B cell (primary cell): ENCODE measurements around the gene RDH14. TPM values are rescaled to one million over a fixed set of nuclear protein-coding genes. Genes with fewer than 3 reads are reported as not detected.

Source experiments
- ATAC-seq: fragments of 200-7000 bp; cut with Tn5 transposase; one replicate; pipeline ENCODE4 v1.10.0; 2021; ENCODE audit warnings: low read depth, mild to moderate bottlenecking, moderate number of reproducible peaks, moderate library complexity
- CTCF ChIA-PET: fragments of 350-600 bp; sonication (Branson Sonifier 250); formaldehyde crosslinking; loops from one replicate; lab custom pipeline; 2021; ENCODE audit warnings: antibody characterized with exemption, inconsistent platforms; lab: Charles Lee
- POLR2A ChIA-PET: fragments of 350-600 bp; sonication (Branson Sonifier 250); formaldehyde crosslinking; loops from one replicate; lab custom pipeline; 2021; ENCODE audit warnings: antibody characterized with exemption; lab: Charles Lee
- DNase-seq: peaks from one replicate; pipeline ENCODE4 v3.0.0; 2013
- H2AFZ ChIP-seq: 2 replicates; pipeline ENCODE4 v1.6.1; 2012; ENCODE audit warnings: mild to moderate bottlenecking, low read depth, low read length; ENCODE audit not compliant: insufficient read depth, poor library complexity, severe bottlenecking
- H3K27ac ChIP-seq, 2 donors: 1 replicate in 1 of 2; 2 replicates in 1 of 2; pipeline ENCODE4 v1.5.1; 2012 to 2013; ENCODE audit warnings: low read length in 2 of 2, mild to moderate bottlenecking in 2 of 2, moderate library complexity in 1 of 2
- H3K27me3 ChIP-seq, 4 experiments: fragments of 200-600 bp in 1 of 4; sonication (generic) in 1 of 4; replicated peaks in 1 of 4; 1 replicate in 2 of 4; 2 replicates in 2 of 4; pipeline versions ENCODE4 v1.6.1 to v1.7.0; 2013 to 2016; ENCODE audit warnings: low read length in 3 of 4, mild to moderate bottlenecking in 2 of 4, mixed read lengths in 1 of 4, moderate library complexity in 1 of 4; ENCODE audit not compliant: insufficient read depth in 4 of 4, control insufficient read depth in 3 of 4; ENCODE audit errors: control extremely low read depth in 1 of 4
- H3K36me3 ChIP-seq, 2 experiments: replicated peaks in 1 of 2; 1 replicate in 1 of 2; 2 replicates in 1 of 2; pipeline versions ENCODE4 v1.6.1 to v1.7.1; 2013; ENCODE audit warnings: low read length in 1 of 2; ENCODE audit not compliant: insufficient read depth in 2 of 2, control insufficient read depth in 1 of 2; ENCODE audit errors: control extremely low read depth in 1 of 2, extremely low read depth in 1 of 2
- H3K4me1 ChIP-seq, 2 donors: fragments of 200-600 bp in 1 of 2; sonication (generic) in 1 of 2; 1 replicate in 1 of 2; 2 replicates in 1 of 2; pipeline versions ENCODE4 v1.5.1 to v1.6.1; 2013 to 2017; ENCODE audit warnings: low read length in 2 of 2; ENCODE audit not compliant: control insufficient read depth in 2 of 2, insufficient read depth in 2 of 2
- H3K4me2 ChIP-seq: replicated peaks from 2 replicates; pipeline ENCODE3; 2012; ENCODE audit warnings: mild to moderate bottlenecking, low read depth, low read length; ENCODE audit not compliant: poor library complexity, severe bottlenecking
- H3K4me3 ChIP-seq, 5 experiments: fragments of 200-600 bp in 1 of 5; sonication (generic) in 1 of 5; 1 replicate in 3 of 5; 2 replicates in 2 of 5; pipeline versions ENCODE4 v1.5.1 to v1.7.0; 2011 to 2016; ENCODE audit warnings: low read length in 4 of 5, mild to moderate bottlenecking in 4 of 5, low read depth in 2 of 5, control low read depth in 1 of 5, moderate library complexity in 1 of 5; ENCODE audit not compliant: insufficient read depth in 1 of 5; ENCODE audit errors: control extremely low read depth in 1 of 5, extremely low read depth in 1 of 5
- H3K79me2 ChIP-seq: fragments of 200-600 bp; sonication (generic); one replicate; pipeline ENCODE4 v1.6.0; 2016; ENCODE audit warnings: low read length; ENCODE audit not compliant: control insufficient read depth, insufficient read depth
- H3K9ac ChIP-seq: fragments of 200-600 bp; sonication (generic); 2 replicates; pipeline ENCODE4 v1.6.1; 2017; ENCODE audit warnings: mild to moderate bottlenecking, low read length, moderate library complexity
- H3K9me3 ChIP-seq, 3 donors: one replicate each; pipeline versions ENCODE4 v1.6.1 to v1.7.1; 2013; ENCODE audit warnings: low read length in 2 of 3; ENCODE audit not compliant: control insufficient read depth in 2 of 3, insufficient read depth in 1 of 3; ENCODE audit errors: control extremely low read depth in 1 of 3
- H4K20me1 ChIP-seq: 2 replicates; pipeline ENCODE4 v1.6.0; 2012; ENCODE audit warnings: mild to moderate bottlenecking, low read length; ENCODE audit not compliant: insufficient read depth, control insufficient read depth, poor library complexity, severe bottlenecking
- H3K27ac Mint-ChIP-seq: one replicate; pipeline ENCODE4 v1.8.0; 2021; ENCODE audit warnings: mixed read lengths
- H3K27me3 Mint-ChIP-seq: one replicate; pipeline ENCODE4 v1.8.0; 2021; ENCODE audit warnings: mixed read lengths
- H3K4me1 Mint-ChIP-seq: one replicate; pipeline ENCODE4 v1.8.0; 2021; ENCODE audit warnings: mixed read lengths
- H3K4me3 Mint-ChIP-seq: one replicate; pipeline ENCODE4 v1.8.0; 2021; ENCODE audit warnings: mixed read lengths
- H3K9me3 Mint-ChIP-seq: one replicate; pipeline ENCODE4 v1.8.0; 2022; ENCODE audit warnings: mixed read lengths; ENCODE audit not compliant: insufficient read depth
- CTCF ChIP-seq: fragments of 200-600 bp; IDR thresholded peaks from one replicate; pipeline ENCODE4 v1.8.0; 2022; ENCODE audit warnings: antibody characterized with exemption, mild to moderate bottlenecking
- EZH2 ChIP-seq: IDR thresholded peaks from 2 replicates; pipeline ENCODE4 v1.6.1; 2012; ENCODE audit warnings: borderline replicate concordance, low read depth, mild to moderate bottlenecking, moderate library complexity, low read length; ENCODE audit not compliant: insufficient read depth, poor library complexity, severe bottlenecking
- WGBS: methylation state at CpG from one replicate; pipeline ENCODE4 v1.1.5; 2013; ENCODE audit warnings: missing lambda C conversion rate; ENCODE audit not compliant: insufficient coverage; 5-methylcytosine and 5-hydroxymethylcytosine counted together
- intact Hi-C: fragments of 100-400 bp; cut with micrococcal nuclease; formaldehyde crosslinking; loops from one replicate; pipeline ENCODE4 v1.10.0; 2022
- polyA plus RNA-seq: library from polyadenylated mRNA; depleted of rRNA; stranded (reverse); fragments of >200 nt; gene quantifications from 2 replicates; pipeline ENCODE4 v1.2.3, GENCODE V29; 2012
- total RNA-seq, 2 donors: library from RNA; stranded (reverse); fragments of 120-200 nt in 1 of 2; gene quantifications; 1 replicate in 1 of 2; 2 replicates in 1 of 2; pipeline versions ENCODE4 v1.2.3 to v1.2.4, GENCODE V29; 2013 to 2022

The RDH14 gene
- total and polyA plus RNA-seq, 2 donors (not counting 1 experiment from before 2014, with no cell fraction given), result 9.6 to 18.5 TPM

GRCh38 chr2:18560797-18561085 lies 288 bp upstream of the RDH14 start:
- ATAC-seq, result no peak
- H3K27ac Mint-ChIP-seq, result peak overlapping the region; percentile 94
- Histone ChIP-seq H3K27me3 (no peaks in the 10 kb centered on the region), H3K4me2 (peak overlapping the region; percentile 79), H3K79me2 (peaks cover 20% of the 10 kb centered on the region), H3K9ac (peak overlapping the region; percentile 84), H3K36me3 (peaks cover 0 to 4% of the 10 kb centered on the region in 2 experiments), H3K4me3 (peak overlapping the region; percentile 34 to 79 (median 69)), H2AFZ (peak overlapping the region; percentile 89), H3K9me3 (peaks cover 0 to 5% (median 4%) of the 10 kb centered on the region in 3 donors), H3K27ac (peak overlapping the region; percentile 19 to 93), H4K20me1 (peaks cover 14% of the 10 kb centered on the region), H3K4me1 (peaks cover 12 to 13% of the 10 kb centered on the region in 2 donors)
- 0% methylated on average over 3 of the region's 3 CpGs for WGBS
- ChIA-PET POLR2A (interaction anchor here (0.6 to 1.8 kb wide), 2 partner anchors 669 to 787 kb away, joined by 7 to 10 read pairs; no protein-coding TSS in a partner anchor), CTCF (interaction anchor here (1.0 to 3.2 kb wide), 2 partner anchors 40 to 787 kb away, joined by 3 to 16 read pairs; no protein-coding TSS in a partner anchor)
- no peaks in the 10 kb centered on the region for H3K9me3 Mint-ChIP-seq
- H3K4me1 Mint-ChIP-seq, result peaks cover 39% of the 10 kb centered on the region
- peak overlapping the region; percentile 93 for H3K4me3 Mint-ChIP-seq
- no peaks in the 10 kb centered on the region for H3K27me3 Mint-ChIP-seq
- TF ChIP-seq EZH2 (no peak), CTCF (no peak)
- no peak for DNase-seq
- intact Hi-C loops, result loop anchor here (1.0 to 5.0 kb wide), 6 partner anchors 788 to 1887 kb away; partner anchors contain the start of genes RHOB, TTC32 and WDR35

- CTCF ChIA-PET, result interaction anchor here (0.7 to 3.2 kb wide), 3 partner anchors 13 to 171 kb away, joined by 3 to 16 read pairs (median 3); no protein-coding TSS in a partner anchor
- intact Hi-C loops, result loop anchor here (1.0 to 5.0 kb wide), 6 partner anchors 789 to 1888 kb away; partner anchors contain the start of genes RHOB, TTC32 and WDR35
These were observed 872 bp downstream of the RDH14 start for GRCh38 chr2:18559531-18560030.

More at GRCh38 chr2:18559531-18560030, 872 bp downstream of the RDH14 start:
- Mint-ChIP-seq H3K27me3 (no peaks in the 10 kb centered on the region), H3K9me3 (no peaks in the 10 kb centered on the region), H3K27ac (peak overlapping the region; percentile 93), H3K4me3 (peak overlapping the region; percentile 93), H3K4me1 (peaks cover 42% of the 10 kb centered on the region)
- Histone ChIP-seq H3K36me3 (peaks cover 0 to 13% of the 10 kb centered on the region in 2 experiments), H3K79me2 (peaks cover 20% of the 10 kb centered on the region), H3K4me3 (peak overlapping the region; percentile 21 to 79 (median 69)), H3K9me3 (peaks cover 0 to 5% (median 4%) of the 10 kb centered on the region in 3 donors), H3K4me1 (peaks cover 12 to 13% of the 10 kb centered on the region in 2 donors), H3K27ac (peak overlapping the region; percentile 71 to 93), H3K9ac (peak overlapping the region; percentile 84), H3K4me2 (peak overlapping the region; percentile 79), H2AFZ (peak overlapping the region; percentile 89), H3K27me3 (no peaks in the 10 kb centered on the region), H4K20me1 (peaks cover 15% of the 10 kb centered on the region)
- WGBS, result 0% methylated on average over 8 of the region's 11 CpGs
- ATAC-seq (no peak), DNase-seq (no peak)
- POLR2A ChIA-PET, result interaction anchor here (1.8 kb wide), 1 partner anchor 788 kb away, joined by 7 read pairs; no protein-coding TSS in a partner anchor
- no peak for TF ChIP-seq EZH2
- no peak for TF ChIP-seq CTCF
